NCI-H748 treated with DMSO at 0.1 percent for 48 hours (cell line): ENCODE results near the gene MYG1.
A peak's percentile ranks its signal among the peaks of the same experiment; 100 is the strongest.

ENCODE experiments used
- DNase-seq: peaks from one replicate; lab custom pipeline; 2025; lab: John Stamatoyannopoulos, UW

MYG1 gene

DNA sequence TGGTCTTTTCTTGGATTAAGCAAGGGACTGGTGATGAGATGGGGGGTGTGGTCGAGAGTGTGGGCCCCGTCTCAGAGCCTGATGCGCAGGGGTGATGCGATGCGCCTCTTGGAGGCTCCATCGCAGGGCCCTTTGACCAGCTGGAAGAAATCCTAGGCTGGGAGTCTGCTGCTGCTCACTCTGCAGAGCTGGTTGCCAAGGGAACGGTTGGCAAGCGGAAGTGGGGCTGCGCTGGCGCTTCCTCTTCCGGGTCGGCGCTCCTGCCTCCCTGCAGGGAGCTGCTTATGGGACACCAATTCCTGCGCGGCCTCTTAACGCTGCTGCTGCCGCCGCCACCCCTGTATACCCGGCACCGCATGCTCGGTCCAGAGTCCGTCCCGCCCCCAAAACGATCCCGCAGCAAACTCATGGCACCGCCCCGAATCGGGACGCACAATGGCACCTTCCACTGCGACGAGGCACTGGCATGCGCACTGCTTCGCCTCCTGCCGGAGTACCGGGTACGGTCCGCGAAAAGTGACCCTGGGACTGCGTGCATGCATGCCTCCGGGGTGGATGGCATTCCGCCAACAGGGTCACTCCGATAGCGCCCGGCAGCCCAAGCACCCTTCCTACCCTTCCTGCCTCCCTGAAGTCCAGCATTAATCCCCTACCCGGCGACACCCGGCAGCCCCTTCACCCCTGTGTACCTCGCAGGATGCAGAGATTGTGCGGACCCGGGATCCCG is at the start of gene MYG1:
MYG1 (plus strand) TSS at position 242 of the 727 bp plus-strand sequence; CDS start at position 285, 43 bp downstream.
- DNase-seq, result peak; percentile 77

DNA sequence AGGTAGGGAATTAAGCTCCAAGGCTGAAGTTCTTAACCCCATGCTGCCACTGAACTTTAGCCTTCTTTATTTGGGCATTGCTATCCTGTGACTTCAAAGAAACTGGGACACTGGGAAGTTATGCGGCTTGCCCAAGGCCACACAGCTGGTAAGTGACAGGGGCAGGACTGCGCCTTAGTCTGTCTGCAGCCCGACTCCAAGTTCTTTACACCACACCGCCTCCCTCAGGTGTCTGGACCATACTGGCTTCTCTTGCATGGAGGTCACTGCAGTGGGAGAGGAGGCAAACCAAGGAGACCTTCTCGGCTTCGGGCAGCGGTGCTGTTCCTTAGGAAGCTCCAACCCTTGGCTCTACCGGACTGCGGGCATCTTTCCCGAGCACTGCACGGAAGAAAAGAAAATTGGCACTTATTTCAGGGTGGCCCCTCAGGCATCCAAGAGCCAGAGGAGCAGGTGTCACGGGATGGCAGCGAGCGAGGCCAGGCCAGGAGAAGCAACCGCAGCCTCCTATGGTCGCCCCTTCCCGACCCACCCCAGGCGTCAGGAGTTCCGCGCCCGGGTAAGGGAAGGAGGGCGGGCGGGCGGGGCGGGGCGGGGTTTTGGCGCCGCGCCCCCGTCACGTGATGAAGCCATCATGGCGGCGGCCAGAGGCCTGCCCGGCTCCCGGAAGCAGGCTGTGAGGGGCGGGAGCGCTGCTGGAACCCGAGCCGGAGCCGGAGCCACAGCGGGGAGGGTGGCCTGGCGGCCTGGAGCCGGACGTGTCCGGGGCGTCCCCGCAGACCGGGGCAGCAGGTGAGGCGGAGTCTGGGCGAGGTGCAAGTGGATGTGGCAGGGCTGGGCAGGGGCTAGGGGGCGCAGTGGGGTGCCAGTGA is 47.8 kb upstream of the MYG1 start:
- peak; percentile 70 for DNase-seq

DNA sequence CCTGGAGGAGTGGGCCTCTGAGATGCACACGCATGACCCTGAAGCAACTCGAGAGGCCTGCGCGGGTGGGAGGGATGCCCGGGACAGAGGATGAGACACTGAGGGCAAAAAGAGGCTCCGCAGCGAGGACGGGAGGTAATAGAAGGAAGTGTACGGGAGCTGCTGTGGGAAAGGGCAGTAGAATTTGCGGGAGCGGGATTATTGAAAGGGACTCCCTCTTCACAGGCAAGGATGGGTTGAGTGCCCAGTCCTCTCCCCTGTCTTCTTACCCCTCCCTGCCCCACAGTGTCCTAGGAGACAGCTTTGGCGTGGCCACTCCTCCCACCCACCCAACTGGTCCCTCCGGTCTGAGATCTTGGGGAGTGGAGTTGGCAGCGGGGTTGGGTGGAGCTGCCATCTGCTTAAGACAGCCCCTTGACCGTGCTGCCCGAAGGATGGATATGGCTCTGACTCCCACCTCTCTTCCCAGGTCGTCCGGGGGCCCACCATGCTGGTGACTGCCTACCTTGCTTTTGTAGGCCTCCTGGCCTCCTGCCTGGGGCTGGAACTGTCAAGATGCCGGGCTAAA is 47.1 kb upstream of the MYG1 start:
- no peak for DNase-seq

DNA sequence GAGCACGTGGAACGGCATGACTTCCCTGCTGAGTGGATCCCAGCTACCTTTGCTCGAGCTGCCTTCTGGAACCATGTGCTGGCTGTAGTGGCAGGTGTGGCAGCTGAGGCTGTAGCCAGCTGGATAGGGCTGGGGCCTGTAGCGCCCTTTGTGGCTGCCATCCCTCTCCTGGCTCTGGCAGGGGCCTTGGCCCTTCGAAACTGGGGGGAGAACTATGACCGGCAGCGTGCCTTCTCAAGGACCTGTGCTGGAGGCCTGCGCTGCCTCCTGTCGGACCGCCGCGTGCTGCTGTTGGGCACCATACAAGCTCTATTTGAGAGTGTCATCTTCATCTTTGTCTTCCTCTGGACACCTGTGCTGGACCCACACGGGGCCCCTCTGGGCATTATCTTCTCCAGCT is 46.2 kb upstream of the MYG1 start:
- DNase-seq, result no peak

DNA sequence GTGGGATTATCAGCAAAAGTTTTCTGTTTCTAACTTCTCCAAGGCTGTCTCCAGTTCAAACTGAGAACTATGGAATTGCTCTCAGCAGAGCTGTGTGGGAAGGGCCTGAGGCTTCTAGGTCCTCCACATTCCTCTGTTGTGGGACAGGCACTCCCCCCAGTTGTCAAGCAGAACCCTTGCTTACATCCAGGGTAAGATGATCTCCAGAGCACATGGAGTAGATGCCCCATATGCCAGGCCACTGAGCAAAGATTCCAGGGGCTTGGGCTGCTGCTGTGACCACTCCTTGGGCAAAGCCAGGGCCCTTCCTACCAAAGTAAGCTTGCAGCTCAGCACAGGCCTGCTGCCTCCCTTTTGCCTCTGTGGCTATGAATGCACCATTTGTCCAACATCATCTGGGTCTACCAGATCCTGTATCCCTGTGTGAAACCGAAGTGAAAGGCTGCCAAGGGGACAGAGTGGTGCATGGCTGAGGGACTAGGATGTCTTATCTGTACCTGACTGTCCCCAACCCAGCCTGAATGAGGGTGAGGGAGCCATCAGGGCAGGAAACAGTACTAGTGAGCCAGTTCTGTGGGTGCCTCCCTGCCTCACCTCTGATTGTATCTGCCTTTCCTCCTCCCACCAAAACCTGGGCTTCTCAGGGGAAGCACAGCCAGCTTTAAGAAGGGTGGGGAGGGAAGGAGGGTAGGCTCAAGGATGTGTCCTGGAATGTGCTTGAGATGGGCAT is 44.5 kb upstream of the MYG1 start:
- no peak for DNase-seq

GRCh38 chr12:53255996-53256395 is 43.5 kb upstream of the MYG1 start:
- no peak for DNase-seq

- DNase-seq, result no peak
These were observed 40.7 kb upstream of the MYG1 start for GRCh38 chr12:53258541-53259539.

GRCh38 chr12:53259891-53260290 is 39.6 kb upstream of the MYG1 start:
- no peak for DNase-seq

GRCh38 chr12:53265783-53266182 is 33.7 kb upstream of the MYG1 start:
- DNase-seq, result no peak

GRCh38 chr12:53267306-53267998 is 32.0 kb upstream of the MYG1 start:
- no peak for DNase-seq

GRCh38 chr12:53267999-53268629 is 31.4 kb upstream of the MYG1 start, which contains the start of gene ESPL1:
TSS of gene ESPL1 (plus strand) at chr12:53268299. CDS start at chr12:53268767, 468 bp downstream.
- DNase-seq, result peak; percentile 57

DNA sequence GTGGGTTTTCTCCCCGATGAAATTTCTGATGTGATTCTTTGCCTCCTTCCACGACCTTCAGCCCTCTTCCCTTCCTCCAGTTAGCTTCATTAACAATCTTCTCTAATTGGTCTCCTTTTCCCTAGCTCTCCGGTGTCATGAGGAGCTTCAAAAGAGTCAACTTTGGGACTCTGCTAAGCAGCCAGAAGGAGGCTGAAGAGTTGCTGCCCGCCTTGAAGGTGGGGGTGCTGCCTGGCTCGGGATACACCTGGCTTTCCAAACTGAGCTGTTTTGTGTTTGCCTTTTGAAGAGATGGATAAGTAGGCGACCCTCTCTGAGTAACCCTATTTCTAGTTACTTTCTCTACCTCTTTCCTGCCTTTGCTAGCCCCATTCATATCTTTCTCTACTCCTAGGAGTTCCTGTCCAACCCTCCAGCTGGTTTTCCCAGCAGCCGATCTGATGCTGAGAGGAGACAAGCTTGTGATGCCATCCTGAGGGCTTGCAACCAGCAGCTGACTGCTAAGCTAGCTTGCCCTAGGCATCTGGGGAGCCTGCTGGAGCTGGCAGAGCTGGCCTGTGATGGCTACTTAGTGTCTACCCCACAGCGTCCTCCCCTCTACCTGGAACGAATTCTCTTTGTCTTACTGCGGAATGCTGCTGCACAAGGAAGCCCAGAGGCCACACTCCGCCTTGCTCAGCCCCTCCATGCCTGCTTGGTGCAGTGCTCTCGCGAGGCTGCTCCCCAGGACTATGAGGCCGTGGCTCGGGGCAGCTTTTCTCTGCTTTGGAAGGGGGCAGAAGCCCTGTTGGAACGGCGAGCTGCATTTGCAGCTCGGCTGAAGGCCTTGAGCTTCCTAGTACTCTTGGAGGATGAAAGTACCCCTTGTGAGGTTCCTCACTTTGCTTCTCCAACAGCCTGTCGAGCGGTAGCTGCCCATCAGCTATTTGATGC is 30.6 kb upstream of the MYG1 start:
- no peak for DNase-seq

DNA sequence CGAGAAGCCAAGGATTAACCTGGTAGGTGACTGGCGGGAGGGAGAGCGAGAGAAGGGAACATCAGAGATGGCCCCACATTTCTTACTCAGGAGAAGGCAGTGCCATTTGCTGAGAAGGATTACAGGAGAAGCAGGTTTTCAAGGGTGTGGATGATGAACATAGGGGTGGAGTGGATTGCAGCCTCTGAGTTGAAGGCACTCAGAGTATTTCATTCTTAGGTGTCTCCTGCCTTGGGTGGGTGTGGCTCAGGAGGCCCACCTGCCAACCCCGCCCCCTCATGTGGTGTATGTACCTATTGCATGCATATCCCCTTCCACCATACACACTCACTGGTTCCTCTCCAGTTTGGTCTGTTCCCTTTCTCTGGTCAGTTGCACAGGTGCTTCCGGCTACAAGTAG is 25.1 kb upstream of the MYG1 start:
- no peak for DNase-seq

DNA sequence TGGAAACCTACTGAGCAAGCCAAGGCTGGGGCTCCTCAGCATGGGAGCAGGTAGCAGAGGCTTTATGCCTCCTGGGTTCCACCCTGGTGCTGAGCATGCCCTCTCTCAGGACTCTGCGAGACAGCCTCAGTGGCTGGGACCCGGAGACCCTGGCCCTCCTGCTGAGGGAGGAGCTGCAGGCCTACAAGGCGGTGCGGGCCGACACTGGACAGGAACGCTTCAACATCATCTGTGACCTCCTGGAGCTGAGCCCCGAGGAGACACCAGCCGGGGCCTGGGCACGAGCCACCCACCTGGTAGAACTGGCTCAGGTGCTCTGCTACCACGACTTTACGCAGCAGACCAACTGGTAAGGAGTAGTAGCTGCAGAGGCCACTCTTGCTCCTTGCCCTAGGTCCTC is 23.0 kb upstream of the MYG1 start:
- no peak for DNase-seq

DNA sequence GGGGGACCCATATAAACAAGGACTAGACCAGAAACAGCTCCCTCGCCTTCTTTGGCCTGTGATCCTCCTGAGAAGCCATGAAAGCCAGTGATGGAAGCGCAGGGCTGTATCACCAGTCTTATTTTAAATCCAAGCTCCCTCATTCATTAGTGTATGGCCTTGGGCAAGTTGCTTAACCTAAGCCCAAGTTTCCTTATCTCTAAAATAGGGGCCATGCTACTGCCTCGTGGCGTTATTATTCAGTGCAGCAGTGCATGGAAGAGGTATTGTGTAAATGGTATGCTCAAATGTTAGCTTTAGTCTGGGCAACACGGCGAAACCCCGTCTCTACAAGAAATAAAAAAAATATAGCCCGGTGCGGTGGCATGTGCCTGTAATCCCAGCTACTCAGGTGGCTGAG is 21.5 kb upstream of the MYG1 start:
- DNase-seq, result no peak

DNA sequence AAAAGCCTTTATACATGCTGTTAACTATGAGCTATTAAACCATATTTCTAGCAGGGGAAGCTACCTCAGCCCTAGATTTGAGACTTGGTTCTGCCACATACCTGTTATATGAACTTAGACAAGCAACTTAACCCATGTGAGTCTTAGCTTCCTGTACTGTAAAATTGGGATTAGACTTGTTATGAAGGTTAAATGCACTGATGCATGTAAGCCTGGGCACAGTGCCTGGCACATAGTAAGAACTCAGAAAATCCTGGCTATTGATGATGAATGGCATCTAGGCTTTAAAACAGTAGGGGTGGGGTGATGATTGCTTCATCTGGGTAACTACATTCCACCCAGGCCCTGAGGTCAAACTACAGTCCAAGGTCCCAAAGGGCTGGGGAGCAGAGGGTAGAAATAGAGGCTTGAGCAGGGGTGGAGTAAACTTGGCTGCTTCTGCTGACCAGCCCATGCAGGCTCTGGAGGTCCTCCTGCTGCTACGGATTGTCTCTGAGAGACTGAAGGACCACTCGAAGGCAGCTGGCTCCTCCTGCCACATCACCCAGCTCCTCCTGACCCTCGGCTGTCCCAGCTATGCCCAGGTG is 20.1 kb upstream of the MYG1 start:
- DNase-seq, result no peak

DNA sequence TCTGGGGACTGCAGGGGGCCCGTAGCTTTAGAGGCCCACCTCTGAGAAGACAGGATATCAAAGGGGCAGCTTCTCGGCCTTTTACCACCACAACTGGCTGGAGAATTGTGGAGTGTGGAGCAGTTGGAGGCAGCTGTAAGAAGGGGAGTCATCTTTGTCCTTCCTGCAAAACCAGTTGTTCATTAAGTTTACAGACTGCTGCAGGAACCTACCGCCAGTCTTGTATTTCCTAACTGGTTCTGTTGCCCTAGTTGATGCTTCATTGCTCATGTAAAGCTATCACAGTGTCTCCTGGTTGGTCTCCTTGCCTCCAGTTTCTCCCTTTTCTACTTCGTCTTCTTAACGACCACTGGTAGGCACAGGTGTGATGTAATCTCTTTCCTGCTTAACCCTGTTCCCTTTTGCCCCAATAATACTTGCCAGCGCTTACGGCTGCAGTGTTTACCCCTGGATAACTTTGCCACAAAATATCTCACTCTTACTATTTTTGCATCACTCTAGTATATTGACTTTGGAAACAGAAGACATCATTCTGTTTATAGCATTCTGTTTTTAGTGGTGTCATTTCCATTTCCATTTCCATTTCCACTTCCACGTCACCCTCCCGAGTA is 19.5 kb upstream of the MYG1 start:
- no peak for DNase-seq

DNA sequence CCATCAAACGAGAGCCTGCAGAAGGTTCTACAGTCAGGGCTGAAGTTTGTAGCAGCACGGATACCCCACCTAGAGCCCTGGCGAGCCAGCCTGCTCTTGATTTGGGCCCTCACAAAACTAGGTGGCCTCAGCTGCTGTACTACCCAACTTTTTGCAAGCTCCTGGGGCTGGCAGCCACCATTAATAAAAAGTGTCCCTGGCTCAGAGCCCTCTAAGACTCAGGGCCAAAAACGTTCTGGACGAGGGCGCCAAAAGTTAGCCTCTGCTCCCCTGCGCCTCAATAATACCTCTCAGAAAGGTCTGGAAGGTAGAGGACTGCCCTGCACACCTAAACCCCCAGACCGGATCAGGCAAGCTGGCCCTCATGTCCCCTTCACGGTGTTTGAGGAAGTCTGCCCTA is 13.0 kb upstream of the MYG1 start:
- no peak for DNase-seq
